HG03460 (cell line): Measurements from ENCODE around the gene BST2.

Experiments
- ATAC-seq: cut with Tn5 transposase; IDR thresholded peaks from one replicate; pipeline ENCODE4 v1.9.1; 2021; ENCODE audit not compliant: unreplicated experiment

BST2 gene

GRCh38 chr19:17419621-17420474 is 14.4 kb upstream of the BST2 start, which contains the start of gene MVB12A:
Gene MVB12A, plus strand, starts transcription at chr19:17420047. Its CDS starts 89 bp downstream, at chr19:17420136.
- ATAC-seq, result peak; percentile 88

GRCh38 chr19:17419154-17419620 is 13.8 kb upstream of the BST2 start:
- ATAC-seq, result no peak

- no peak for ATAC-seq
Observed at GRCh38 chr19:17418710-17419109, 13.3 kb upstream of the BST2 start.

- ATAC-seq, result no peak
Observed at GRCh38 chr19:17415121-17415520, 9.7 kb upstream of the BST2 start.

- ATAC-seq, result no peak
Observed at GRCh38 chr19:17414097-17414496, 8.7 kb upstream of the BST2 start.

GRCh38 chr19:17411801-17412200 is 6.4 kb upstream of the BST2 start:
- no peak for ATAC-seq

- ATAC-seq, result no peak
Observed at GRCh38 chr19:17409990-17410389, 4.6 kb upstream of the BST2 start.

GRCh38 chr19:17406887-17407196 is 1.4 kb upstream of the BST2 start:
- no peak for ATAC-seq

- peak; percentile 10 for ATAC-seq
Observed at GRCh38 chr19:17406046-17406886, 836 bp upstream of the BST2 start.

GRCh38 chr19:17404621-17405249 is 695 bp downstream of the BST2 start:
- no peak for ATAC-seq

- no peak for ATAC-seq
Observed at GRCh38 chr19:17404015-17404414, 1.4 kb downstream of the BST2 start.

- no peak for ATAC-seq
Observed at GRCh38 chr19:17402982-17403855, 2.2 kb downstream of the BST2 start.

- ATAC-seq, result no peak
Observed at GRCh38 chr19:17401628-17402027, 3.8 kb downstream of the BST2 start.

- ATAC-seq, result no peak
Observed at GRCh38 chr19:17398902-17399527, 6.4 kb downstream of the BST2 start.

GRCh38 chr19:17394891-17395415 is 10.5 kb downstream of the BST2 start:
- no peak for ATAC-seq

GRCh38 chr19:17393914-17394313 is 11.5 kb downstream of the BST2 start, which contains the start of gene CCDC194:
Gene CCDC194, minus strand, starts transcription at chr19:17394196. Its CDS starts 38 bp downstream, at chr19:17394158.
- no peak for ATAC-seq

GRCh38 chr19:17393002-17393401 is 12.4 kb downstream of the BST2 start:
- no peak for ATAC-seq

- ATAC-seq, result no peak
Observed at GRCh38 chr19:17391371-17392151, 13.9 kb downstream of the BST2 start.
